Measurements from ENCODE around the gene FURIN. TPM values are rescaled to one million over a fixed set of nuclear protein-coding genes. Genes with fewer than 3 reads are reported as not detected.
"Not testable (repeated sequence)": the region's sequence is repeated elsewhere in the genome, so short reads cannot be mapped to it uniquely, and the experiment has no call there.

Gene FURIN
- polyA plus RNA-seq, 2 of the 4 experiments (the other 2 are of a cell fraction): 16.8 to 33.3 TPM

DNA sequence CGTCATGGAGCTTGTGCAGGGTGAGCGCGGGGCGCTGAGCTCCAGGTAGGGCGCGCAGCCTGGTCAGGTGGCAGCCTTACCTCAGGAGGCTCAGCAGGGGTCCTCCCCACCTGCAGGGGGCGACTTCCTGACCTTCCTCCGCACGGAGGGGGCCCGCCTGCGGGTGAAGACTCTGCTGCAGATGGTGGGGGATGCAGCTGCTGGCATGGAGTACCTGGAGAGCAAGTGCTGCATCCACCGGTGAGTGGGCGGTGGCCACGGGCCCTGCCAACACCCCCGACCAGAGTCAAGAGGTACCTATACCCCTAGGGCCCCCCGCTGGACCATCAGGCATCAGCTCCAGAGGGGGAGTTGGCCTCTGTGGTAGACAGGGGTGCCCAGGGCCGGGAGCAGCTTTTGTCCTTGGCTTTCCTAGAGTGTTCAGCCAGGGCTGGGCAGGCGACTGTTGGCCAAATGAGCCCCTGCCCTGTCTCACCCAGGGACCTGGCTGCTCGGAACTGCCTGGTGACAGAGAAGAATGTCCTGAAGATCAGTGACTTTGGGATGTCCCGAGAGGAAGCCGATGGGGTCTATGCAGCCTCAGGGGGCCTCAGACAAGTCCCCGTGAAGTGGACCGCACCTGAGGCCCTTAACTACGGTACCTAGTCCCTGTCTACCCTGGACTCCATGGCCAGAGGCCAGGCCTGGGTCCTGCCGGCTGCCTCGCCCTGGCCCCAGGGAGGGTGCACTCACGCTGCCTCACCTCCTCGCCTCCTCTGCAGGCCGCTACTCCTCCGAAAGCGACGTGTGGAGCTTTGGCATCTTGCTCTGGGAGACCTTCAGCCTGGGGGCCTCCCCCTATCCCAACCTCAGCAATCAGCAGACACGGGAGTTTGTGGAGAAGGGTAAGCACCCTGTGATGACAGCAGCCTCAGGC lies 25.0 kb downstream of the FURIN start:
- H3K4me3 ChIP-seq: peak overlapping the region; percentile 8; the same call in 1 of the 3 replicates
- ATAC-seq: peak in 1 of 2 experiments; percentile 57; a peak in 3 of 6 replicates
- no peak for TF ChIP-seq PHF8 (IDR thresholded peaks at IDR 0.05; ENCODE audit: borderline replicate concordance, low read depth)
- TF ChIP-seq, protein P1, sequence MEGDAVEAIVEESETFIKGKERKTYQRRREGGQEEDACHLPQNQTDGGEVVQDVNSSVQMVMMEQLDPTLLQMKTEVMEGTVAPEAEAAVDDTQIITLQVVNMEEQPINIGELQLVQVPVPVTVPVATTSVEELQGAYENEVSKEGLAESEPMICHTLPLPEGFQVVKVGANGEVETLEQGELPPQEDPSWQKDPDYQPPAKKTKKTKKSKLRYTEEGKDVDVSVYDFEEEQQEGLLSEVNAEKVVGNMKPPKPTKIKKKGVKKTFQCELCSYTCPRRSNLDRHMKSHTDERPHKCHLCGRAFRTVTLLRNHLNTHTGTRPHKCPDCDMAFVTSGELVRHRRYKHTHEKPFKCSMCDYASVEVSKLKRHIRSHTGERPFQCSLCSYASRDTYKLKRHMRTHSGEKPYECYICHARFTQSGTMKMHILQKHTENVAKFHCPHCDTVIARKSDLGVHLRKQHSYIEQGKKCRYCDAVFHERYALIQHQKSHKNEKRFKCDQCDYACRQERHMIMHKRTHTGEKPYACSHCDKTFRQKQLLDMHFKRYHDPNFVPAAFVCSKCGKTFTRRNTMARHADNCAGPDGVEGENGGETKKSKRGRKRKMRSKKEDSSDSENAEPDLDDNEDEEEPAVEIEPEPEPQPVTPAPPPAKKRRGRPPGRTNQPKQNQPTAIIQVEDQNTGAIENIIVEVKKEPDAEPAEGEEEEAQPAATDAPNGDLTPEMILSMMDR (IDR thresholded peaks at IDR 0.05): peak; percentile 16; the same call in 1 of the 3 replicates
- no peaks in the 10 kb centered on the region for H3K4me1 ChIP-seq
- FAIRE-seq: no peak
- no peaks in the 10 kb centered on the region for H3K9me3 ChIP-seq
- POLR2A ChIA-PET: interaction anchor here (1.2 kb wide), 1 partner anchor 38 kb away, joined by 4 read pairs; the partner anchor contains the start of gene HDDC3
- peak overlapping the region in 1 of 2 experiments; percentile 31; a peak in 1 of 6 replicates for H3K27ac ChIP-seq
- 78% methylated on average over 20 of the region's 33 CpGs for WGBS (ENCODE audit: missing lambda C conversion rate)
- CTCF ChIA-PET: interaction anchor here (0.6 to 16.8 kb wide), 27 partner anchors 9 to 578 kb away, joined by 3 to 326 read pairs (median 3); partner anchors contain the start of genes FES, HDDC3, MAN2A2 and UNC45A
- peak in 1 of 2 experiments; percentile 36 for DNase-seq (ENCODE audit: low read depth in 1 of 2, low spot score in 1 of 2)
- H3K4me2 ChIP-seq: peak overlapping the region; percentile 25; the same call in 1 of the 3 replicates

GRCh38 chr15:90895571-90896117 lies 27.3 kb downstream of the FURIN start:
- Histone ChIP-seq H3K27ac (no peak overlapping the region), H3K4me2 (no peak overlapping the region), H3K9me3 (no peaks in the 10 kb centered on the region), H3K4me3 (no peak overlapping the region), H3K4me1 (no peaks in the 10 kb centered on the region)
- DNase-seq (ENCODE audit: low read depth in 1 of 2, low spot score in 1 of 2) (peak in 1 of 2 experiments; percentile 43), FAIRE-seq (no peak), ATAC-seq (peak; percentile 60 to 76; a peak in 4 of 6 replicates)
- WGBS (ENCODE audit: missing lambda C conversion rate): 65% methylated on average over 10 of the region's 10 CpGs
- TF ChIP-seq HOXB13 (CRISPR knock-in tag; IDR thresholded peaks at IDR 0.05; ENCODE audit: low read depth): no peak
- TF ChIP-seq, protein P2, sequence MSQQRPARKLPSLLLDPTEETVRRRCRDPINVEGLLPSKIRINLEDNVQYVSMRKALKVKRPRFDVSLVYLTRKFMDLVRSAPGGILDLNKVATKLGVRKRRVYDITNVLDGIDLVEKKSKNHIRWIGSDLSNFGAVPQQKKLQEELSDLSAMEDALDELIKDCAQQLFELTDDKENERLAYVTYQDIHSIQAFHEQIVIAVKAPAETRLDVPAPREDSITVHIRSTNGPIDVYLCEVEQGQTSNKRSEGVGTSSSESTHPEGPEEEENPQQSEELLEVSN (IDR thresholded peaks at IDR 0.05; ENCODE audit: borderline replicate concordance, low read depth): no peak
- no peak for TF ChIP-seq KDM5A (IDR thresholded peaks at IDR 0.05)
- no peak for TF ChIP-seq RAD21 (conservative IDR thresholded peaks at IDR 0.05 in 1 of 2, IDR thresholded peaks at IDR 0.05 in 1 of 2)
- TF ChIP-seq HDAC2 (IDR thresholded peaks at IDR 0.05): no peak
- TF ChIP-seq GATA3 (IDR thresholded peaks at IDR 0.05; ENCODE audit: borderline replicate concordance): no peak
- no peak for TF ChIP-seq CBX2 (IDR thresholded peaks at IDR 0.05; ENCODE audit: borderline replicate concordance, low read depth)
- TF ChIP-seq FOXS1 (CRISPR knock-in tag; IDR thresholded peaks at IDR 0.05): no peak
- no peak for TF ChIP-seq ZNF302 (CRISPR knock-in tag; IDR thresholded peaks at IDR 0.05)
- no peak for TF ChIP-seq MAFK (IDR thresholded peaks at IDR 0.05; ENCODE audit: partially characterized antibody)
- no peak for TF ChIP-seq TFCP2L1 (CRISPR knock-in tag; IDR thresholded peaks at IDR 0.05)
- no peak for TF ChIP-seq HMGXB4 (CRISPR knock-in tag; IDR thresholded peaks at IDR 0.05; ENCODE audit: borderline replicate concordance)
- ChIA-PET POLR2A (no interaction called here), CTCF (interaction anchor here (1.0 to 16.8 kb wide), 8 partner anchors 9 to 254 kb away, joined by 3 to 326 read pairs (median 4); partner anchors contain the start of genes FES, HDDC3 and UNC45A)

GRCh38 chr15:90897131-90897655 lies 28.8 kb downstream of the FURIN start:
- POLR2A ChIA-PET, H3K4me2 ChIP-seq, FAIRE-seq: not testable (repeated sequence)

More at GRCh38 chr15:90897131-90897655, 28.8 kb downstream of the FURIN start:
- H3K27ac ChIP-seq; DNase-seq (ENCODE audit: low read depth in 1 of 2, low spot score in 1 of 2); H3K4me3 ChIP-seq; H3K9me3 ChIP-seq; ATAC-seq; H3K4me1 ChIP-seq: not testable (repeated sequence)
- CTCF ChIA-PET: interaction anchor here (0.7 to 16.8 kb wide), 8 partner anchors 11 to 578 kb away, joined by 3 to 326 read pairs (median 4); partner anchors contain the start of genes FES, HDDC3 and UNC45A
- 92% methylated on average over 14 of the region's 14 CpGs for WGBS (ENCODE audit: missing lambda C conversion rate)
